Fibroblast of lung (primary cell): ENCODE measurements around the gene TMEM135. TPM values are rescaled to one million over a fixed set of nuclear protein-coding genes. Genes with fewer than 3 reads are reported as not detected.

Experiments
- DNase-seq, 2 donors: peaks; one replicate each; pipeline versions ENCODE4 v3.0.0 to v3.0.0-alpha.2; 2010; ENCODE audit warnings: low read depth in 2 of 2
- H2AFZ ChIP-seq: 2 replicates; pipeline ENCODE4 v1.5.1; 2012; ENCODE audit warnings: low read length, control low read depth, inconsistent platforms
- H3K27ac ChIP-seq: 2 replicates; pipeline ENCODE4 v1.5.1; 2011; ENCODE audit warnings: low read length, control low read depth; ENCODE audit not compliant: insufficient read depth
- H3K27me3 ChIP-seq: 2 replicates; pipeline ENCODE4 v1.5.1; 2011; ENCODE audit warnings: mild to moderate bottlenecking, low read length; ENCODE audit not compliant: control insufficient read depth, insufficient read depth
- H3K36me3 ChIP-seq: 2 replicates; pipeline ENCODE4 v1.5.1; 2011; ENCODE audit warnings: low read length; ENCODE audit not compliant: control insufficient read depth, insufficient read depth
- H3K4me1 ChIP-seq: 2 replicates; pipeline ENCODE4 v1.5.1; 2011; ENCODE audit warnings: low read length; ENCODE audit not compliant: control insufficient read depth, insufficient read depth; ENCODE audit errors: extremely low read depth
- H3K4me2 ChIP-seq: 2 replicates; pipeline ENCODE4 v1.5.1; 2011; ENCODE audit warnings: low read length, control low read depth; ENCODE audit not compliant: insufficient read depth; ENCODE audit errors: extremely low read depth
- H3K4me3 ChIP-seq, 4 experiments: fragments of 200-600 bp in 1 of 4; sonication (generic) in 1 of 4; replicated peaks in 1 of 4; 2 replicates each; pipeline ENCODE4 v1.5.1; 2011 to 2016; ENCODE audit warnings: low read length in 4 of 4, low read depth in 3 of 4, mild to moderate bottlenecking in 3 of 4, control low read depth in 2 of 4, inconsistent platforms in 1 of 4, mixed read lengths in 1 of 4; ENCODE audit not compliant: insufficient read depth in 1 of 4; ENCODE audit errors: control extremely low read depth in 1 of 4
- H3K79me2 ChIP-seq: 2 replicates; pipeline ENCODE4 v1.5.1; 2012; ENCODE audit warnings: mild to moderate bottlenecking, low read length, inconsistent platforms; ENCODE audit not compliant: control insufficient read depth, insufficient read depth
- H3K9ac ChIP-seq: 2 replicates; pipeline ENCODE4 v1.5.1; 2011; ENCODE audit warnings: mild to moderate bottlenecking, low read length, control low read depth; ENCODE audit not compliant: insufficient read depth
- H3K9me3 ChIP-seq: 2 replicates; pipeline ENCODE4 v1.5.1; 2012; ENCODE audit warnings: low read depth, low read length; ENCODE audit not compliant: control insufficient read depth, insufficient read depth
- H4K20me1 ChIP-seq: 2 replicates; pipeline ENCODE4 v1.5.1; 2011; ENCODE audit warnings: low read length; ENCODE audit not compliant: control insufficient read depth, insufficient read depth; ENCODE audit errors: extremely low read depth
- CTCF ChIP-seq, 2 donors: IDR thresholded peaks in 1 of 2; conservative IDR thresholded peaks in 1 of 2; 1 replicate in 1 of 2; 2 replicates in 1 of 2; pipeline ENCODE4 v1.5.1; 2011 to 2012; ENCODE audit warnings: low read length in 2 of 2, control low read depth in 1 of 2, inconsistent platforms in 1 of 2, low read depth in 1 of 2, mild to moderate bottlenecking in 1 of 2
- EZH2 ChIP-seq: IDR thresholded peaks from 2 replicates; pipeline ENCODE4 v1.5.1; 2012; ENCODE audit warnings: low read length, control low read depth, mild to moderate bottlenecking; ENCODE audit errors: missing control alignments
- polyA plus RNA-seq, 2 donors: library from polyadenylated mRNA; depleted of rRNA in 1 of 2; stranded (reverse) in 1 of 2; unstranded in 1 of 2; fragments of >200 nt; gene quantifications; 2 replicates each; pipeline ENCODE4 v1.2.1, GENCODE V29; 2011 to 2012; ENCODE audit warnings: missing spikeins in 1 of 2
- total RNA-seq: library from RNA; depleted of rRNA; stranded (reverse); fragments of >200 nt; gene quantifications from 2 replicates; pipeline ENCODE4 v1.2.1, GENCODE V29; 2014

The TMEM135 gene
- total and polyA plus RNA-seq, 2 donors (not counting 1 experiment from before 2014, with no cell fraction given), result 17.3 to 20.6 TPM

- Histone ChIP-seq H3K36me3 (no peaks in the 10 kb centered on the region), H3K4me2 (no peak overlapping the region), H3K27ac (no peak overlapping the region), H3K4me3 (no peak overlapping the region), H3K27me3 (no peaks in the 10 kb centered on the region), H3K9me3 (no peaks in the 10 kb centered on the region), H3K4me1 (no peaks in the 10 kb centered on the region), H4K20me1 (no peaks in the 10 kb centered on the region), H2AFZ (no peak overlapping the region), H3K9ac (no peak overlapping the region), H3K79me2 (no peaks in the 10 kb centered on the region)
- no peak for DNase-seq
- TF ChIP-seq EZH2, result no peak
- TF ChIP-seq CTCF (conservative IDR thresholded peaks at IDR 0.05 in 1 of 2, IDR thresholded peaks at IDR 0.05 in 1 of 2; ENCODE audit: low read depth in 1 of 2, low read length in 2 of 2), result no peak
Observed at GRCh38 chr11:87057749-87058148, 20.0 kb downstream of the TMEM135 start.

- H3K36me3 ChIP-seq, result no peaks in the 10 kb centered on the region
- H3K4me1 ChIP-seq, result no peaks in the 10 kb centered on the region
- H3K4me2 ChIP-seq, result no peak overlapping the region
- no peak overlapping the region for H3K4me3 ChIP-seq
- peak in 1 of 2 donors; percentile 28 for DNase-seq
- no peak for TF ChIP-seq EZH2
- no peak for TF ChIP-seq CTCF (conservative IDR thresholded peaks at IDR 0.05 in 1 of 2, IDR thresholded peaks at IDR 0.05 in 1 of 2; ENCODE audit: low read depth in 1 of 2, low read length in 2 of 2)
- no peaks in the 10 kb centered on the region for H3K9me3 ChIP-seq
- no peaks in the 10 kb centered on the region for H4K20me1 ChIP-seq
- no peaks in the 10 kb centered on the region for H3K27me3 ChIP-seq
- H2AFZ ChIP-seq, result no peak overlapping the region
- H3K79me2 ChIP-seq, result peaks cover 2% of the 10 kb centered on the region
- H3K27ac ChIP-seq, result no peak overlapping the region
- no peak overlapping the region for H3K9ac ChIP-seq
Observed at GRCh38 chr11:87059596-87060390, 22.1 kb downstream of the TMEM135 start.

- TF ChIP-seq EZH2, result no peak
- no peak for TF ChIP-seq CTCF (conservative IDR thresholded peaks at IDR 0.05 in 1 of 2, IDR thresholded peaks at IDR 0.05 in 1 of 2; ENCODE audit: low read depth in 1 of 2, low read length in 2 of 2)
- no peak overlapping the region for H3K27ac ChIP-seq
- H2AFZ ChIP-seq, result no peak overlapping the region
- no peaks in the 10 kb centered on the region for H4K20me1 ChIP-seq
- no peaks in the 10 kb centered on the region for H3K27me3 ChIP-seq
- H3K4me2 ChIP-seq, result no peak overlapping the region
- H3K4me3 ChIP-seq, result no peak overlapping the region
- DNase-seq, result peak in 1 of 2 donors; percentile 19
- H3K36me3 ChIP-seq, result no peaks in the 10 kb centered on the region
- peaks cover 2% of the 10 kb centered on the region for H3K79me2 ChIP-seq
- H3K9ac ChIP-seq, result no peak overlapping the region
- H3K9me3 ChIP-seq, result no peaks in the 10 kb centered on the region
- H3K4me1 ChIP-seq, result no peaks in the 10 kb centered on the region
Observed at GRCh38 chr11:87061766-87062165, 24.0 kb downstream of the TMEM135 start.
